Aorta (tissue), 5 donors: Measurements from ENCODE around the gene SLCO1B1. TPM values are rescaled to one million over a fixed set of nuclear protein-coding genes. Genes with fewer than 3 reads are reported as not detected.
"Not testable (repeated sequence)": the region's sequence is repeated elsewhere in the genome, so short reads cannot be mapped to it uniquely, and the experiment has no call there.

Experiments
- ATAC-seq: fragments of 200-7000 bp; cut with Tn5 transposase; one replicate; pipeline ENCODE4 v1.9.1; 2022; ENCODE audit warnings: moderate library complexity; ENCODE audit not compliant: low FRiP score
- DNase-seq, 2 donors: peaks; one replicate each; pipeline ENCODE4 v3.0.0-alpha.2; 2020
- H3K27ac ChIP-seq, 2 donors: one replicate each; pipeline ENCODE4 v1.5.1; 2013; ENCODE audit warnings: low read length in 2 of 2, mild to moderate bottlenecking in 2 of 2, moderate library complexity in 2 of 2, control low read depth in 1 of 2, inconsistent platforms in 1 of 2, low read depth in 1 of 2
- H3K27me3 ChIP-seq, 2 donors: one replicate each; pipeline ENCODE4 v1.6.1; 2013; ENCODE audit warnings: control low read depth in 1 of 2, low read length in 1 of 2, mild to moderate bottlenecking in 1 of 2, moderate library complexity in 1 of 2; ENCODE audit not compliant: insufficient read depth in 2 of 2, control insufficient read depth in 1 of 2
- H3K36me3 ChIP-seq, 2 donors: one replicate each; pipeline ENCODE4 v1.6.1; 2013; ENCODE audit warnings: control low read depth in 1 of 2, low read length in 1 of 2, mild to moderate bottlenecking in 1 of 2; ENCODE audit not compliant: insufficient read depth in 2 of 2, control insufficient read depth in 1 of 2
- H3K4me1 ChIP-seq, 2 donors: one replicate each; pipeline ENCODE4 v1.6.1; 2013; ENCODE audit warnings: low read length in 2 of 2, control low read depth in 1 of 2, mild to moderate bottlenecking in 1 of 2, moderate library complexity in 1 of 2; ENCODE audit not compliant: insufficient read depth in 2 of 2, control insufficient read depth in 1 of 2
- H3K4me3 ChIP-seq, 2 donors: one replicate each; pipeline ENCODE4 v1.5.1; 2013; ENCODE audit warnings: low read length in 2 of 2, control low read depth in 1 of 2, mild to moderate bottlenecking in 1 of 2
- H3K9me3 ChIP-seq: one replicate; pipeline ENCODE4 v1.6.1; 2013; ENCODE audit warnings: mild to moderate bottlenecking, low read length; ENCODE audit not compliant: control insufficient read depth
- WGBS, 2 donors: extraction: QIAGEN DNeasy Blood & Tissue Kit; methylation state at CpG; one replicate each; pipeline ENCODE4 v1.1.7; 2013; 5-methylcytosine and 5-hydroxymethylcytosine counted together
- intact Hi-C, 2 donors: fragments of 100-400 bp; cut with DNase I; formaldehyde crosslinking; loops; one replicate each; pipeline versions ENCODE4 v1.14.2 to v1.15.0; 2022
- polyA plus RNA-seq, 2 donors: library from polyadenylated mRNA; stranded (reverse); fragments of 200-250 nt; gene quantifications; one replicate each; pipeline ENCODE4 v1.2.3, GENCODE V29; 2013
- total RNA-seq, 2 donors: library from RNA; stranded (reverse); fragmentation: NEBNext Ultra II Directional; extraction: Animal tissue kit (Norgen Biotek cat#: 25700); gene quantifications; one replicate each; pipeline ENCODE4 v1.2.1, GENCODE V29; 2021
- donor health status: healthy with polysubstance abuse.
- donor health status: Bipolar disorder and iron deficiency.
- donor health status: DM: no; HTN: no; CAD: no.
- donor health status: DM: no; HTN: no; CAD: no.
- donor health status: DM: yes; HTN: yes; CAD: no.

Gene SLCO1B1
- total and polyA plus RNA-seq, 4 donors, result not detected

- not testable (repeated sequence) for ATAC-seq
Measured at GRCh38 chr12:21137318-21137999, 6.5 kb downstream of the SLCO1B1 start.

DNA sequence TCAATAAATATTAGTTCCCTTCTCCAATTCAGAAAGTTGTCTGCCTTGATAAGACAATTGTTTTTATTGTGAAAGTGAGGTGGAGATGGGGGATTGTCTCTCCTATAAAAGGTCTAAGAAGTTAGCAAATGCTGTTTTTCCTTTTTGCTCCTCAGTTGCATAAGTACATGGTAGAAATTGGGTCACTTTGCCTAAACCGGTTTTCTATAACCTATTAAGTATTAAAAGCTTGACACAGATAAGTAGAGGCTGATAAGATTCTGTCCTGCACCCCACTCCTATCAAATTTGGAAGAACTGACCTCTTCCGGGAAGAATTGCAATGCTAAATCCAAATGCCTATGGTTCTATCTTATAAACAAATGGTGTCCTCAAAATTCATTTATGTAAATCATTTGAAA, 7.0 kb downstream of the SLCO1B1 start:
- no peak for DNase-seq
- H3K9me3 ChIP-seq, result no peaks in the 10 kb centered on the region
- no peak overlapping the region for H3K4me3 ChIP-seq
- intact Hi-C loops, result no loop called here
- no peaks in the 10 kb centered on the region for H3K27me3 ChIP-seq
- H3K4me1 ChIP-seq, result peaks cover 0 to 3% of the 10 kb centered on the region in 2 donors
- 88 to 95% methylated on average over 2 of the region's 2 CpGs for WGBS, 2 donors
- ATAC-seq, result no peak
- H3K36me3 ChIP-seq, result no peaks in the 10 kb centered on the region
- no peak overlapping the region for H3K27ac ChIP-seq

More at GRCh38 chr12:21137318-21137999, 6.5 kb downstream of the SLCO1B1 start:
- 89 to 93% methylated on average over 14 of the region's 14 CpGs for WGBS, 2 donors
- H3K27ac ChIP-seq, intact Hi-C loops, H3K4me3 ChIP-seq, H3K27me3 ChIP-seq, H3K4me1 ChIP-seq, H3K9me3 ChIP-seq, H3K36me3 ChIP-seq, DNase-seq: not testable (repeated sequence)

DNA sequence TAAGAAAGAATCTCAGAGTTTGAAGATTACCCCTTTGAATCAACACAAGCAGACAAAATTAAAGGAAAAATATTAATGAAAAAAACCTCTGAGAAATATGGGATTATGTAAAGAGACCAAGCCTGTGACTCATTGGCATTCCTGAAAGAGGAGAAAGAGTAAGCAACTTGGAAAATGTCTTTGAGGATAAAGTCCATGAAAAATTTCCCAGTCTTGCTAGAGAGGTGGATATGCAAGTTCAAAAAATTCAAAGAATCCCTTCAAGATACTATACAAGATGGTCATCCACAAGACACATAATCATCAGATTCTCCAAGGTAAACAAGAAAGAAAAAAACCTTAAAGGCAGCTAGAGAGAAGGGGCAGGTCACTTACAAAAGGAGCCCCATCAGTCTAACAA, 13.3 kb downstream of the SLCO1B1 start:
- Histone ChIP-seq H3K27ac (no peak overlapping the region), H3K4me3 (no peak overlapping the region), H3K9me3 (no peaks in the 10 kb centered on the region), H3K36me3 (no peaks in the 10 kb centered on the region), H3K4me1 (peaks cover 0 to 3% of the 10 kb centered on the region in 2 donors), H3K27me3 (no peaks in the 10 kb centered on the region)
- intact Hi-C loops, result no loop called here
- DNase-seq (no peak), ATAC-seq (no peak)

GRCh38 chr12:21149861-21150260, 18.9 kb downstream of the SLCO1B1 start:
- intact Hi-C loops, H3K4me3 ChIP-seq, H3K4me1 ChIP-seq, H3K27ac ChIP-seq, ATAC-seq, H3K9me3 ChIP-seq, H3K27me3 ChIP-seq, H3K36me3 ChIP-seq: not testable (repeated sequence)
- peak in 1 of 2 donors; percentile 56 for DNase-seq
- 65 to 69% methylated on average over 5 of the region's 5 CpGs for WGBS, 2 donors

GRCh38 chr12:21151184-21151583, 20.2 kb downstream of the SLCO1B1 start:
- H3K27ac ChIP-seq, result no peak overlapping the region
- WGBS, 2 donors, result 73 to 88% methylated on average over 3 of the region's 3 CpGs
- no peaks in the 10 kb centered on the region for H3K4me1 ChIP-seq
- ATAC-seq, result no peak
- H3K4me3 ChIP-seq, result no peak overlapping the region
- H3K36me3 ChIP-seq, result no peaks in the 10 kb centered on the region
- no peaks in the 10 kb centered on the region for H3K9me3 ChIP-seq
- intact Hi-C loops, result no loop called here
- no peaks in the 10 kb centered on the region for H3K27me3 ChIP-seq
- no peak for DNase-seq

GRCh38 chr12:21155522-21156351, 24.7 kb downstream of the SLCO1B1 start:
- intact Hi-C loops, result no loop called here
- H3K9me3 ChIP-seq, result no peaks in the 10 kb centered on the region
- no peak overlapping the region for H3K4me3 ChIP-seq
- H3K4me1 ChIP-seq, result no peaks in the 10 kb centered on the region
- H3K27ac ChIP-seq, result no peak overlapping the region
- no peaks in the 10 kb centered on the region for H3K27me3 ChIP-seq
- 89 to 93% methylated on average over 3 of the region's 3 CpGs for WGBS, 2 donors
- DNase-seq (no peak), ATAC-seq (no peak)
- H3K36me3 ChIP-seq, result no peaks in the 10 kb centered on the region

GRCh38 chr12:21165048-21165447, 34.1 kb downstream of the SLCO1B1 start:
- no peak for ATAC-seq
- Histone ChIP-seq H3K4me1 (no peaks in the 10 kb centered on the region), H3K36me3 (no peaks in the 10 kb centered on the region), H3K27ac (no peak overlapping the region), H3K27me3 (no peaks in the 10 kb centered on the region), H3K4me3 (no peak overlapping the region), H3K9me3 (no peaks in the 10 kb centered on the region)
- intact Hi-C loops, result loop anchor here in 1 of 2 donors (5.0 kb wide), 1 partner anchor 218 kb away; no protein-coding TSS in a partner anchor
- DNase-seq, result no peak
- WGBS, 2 donors, result 27 to 34% methylated on average over 4 of the region's 4 CpGs

- no peaks in the 10 kb centered on the region for H3K4me1 ChIP-seq
- WGBS, 2 donors, result 47% methylated on average over 3 of the region's 3 CpGs
- no peak overlapping the region for H3K27ac ChIP-seq
- H3K36me3 ChIP-seq, result no peaks in the 10 kb centered on the region
- DNase-seq (no peak), ATAC-seq (no peak)
- no peaks in the 10 kb centered on the region for H3K27me3 ChIP-seq
- H3K9me3 ChIP-seq, result no peaks in the 10 kb centered on the region
- H3K4me3 ChIP-seq, result no peak overlapping the region
- intact Hi-C loops, result loop anchor here in 1 of 2 donors (5.0 kb wide), 1 partner anchor 223 kb away; no protein-coding TSS in a partner anchor
Measured at GRCh38 chr12:21169878-21170472, 39.0 kb downstream of the SLCO1B1 start.
